Loucy (cell line): Measurements from ENCODE around the gene MGA.

Source experiments
- CTCF ChIP-seq: fragments of 200-600 bp; sonication (generic); conservative IDR thresholded peaks from 2 replicates; pipeline ENCODE4 v1.5.1; 2014; ENCODE audit warnings: mild to moderate bottlenecking, antibody characterized with exemption, low read length
- EZH2phosphoT487 ChIP-seq: fragments of 200-600 bp; IDR thresholded peaks from 2 replicates; pipeline ENCODE4 v1.6.1; 2018; ENCODE audit warnings: antibody characterized with exemption, mild to moderate bottlenecking, moderate library complexity, borderline replicate concordance

- TF ChIP-seq CTCF (no peak), EZH2phosphoT487 (no peak)
Observed at GRCh38 chr15:41655716-41656115, 4.5 kb upstream of the MGA start.
